Activated naive CD4-positive, alpha-beta T cell treated with anti-CD3 and anti-CD28 coated beads, Interleukin-2, amount 50 U/mL, for 72 hours (primary cell): ENCODE results near the gene IL1RAPL1. TPM values are rescaled to one million over a fixed set of nuclear protein-coding genes. Genes with fewer than 3 reads are reported as not detected.

Experiments used
- ATAC-seq, 2 donors: fragments of 150-1000 bp; cut with Tn5 transposase; 2 replicates each; pipeline ENCODE4 v1.10.0; 2021; ENCODE audit warnings: mild to moderate bottlenecking in 2 of 2, moderate library complexity in 2 of 2
- DNase-seq, 2 donors: peaks; one replicate each; pipeline ENCODE4 v3.0.0; 2021 to 2022; ENCODE audit warnings: low spot score in 2 of 2
- H3K27ac Mint-ChIP-seq, 2 donors: one replicate each; pipeline ENCODE4 v1.8.0; 2022; ENCODE audit warnings: mild to moderate bottlenecking in 2 of 2, mixed read lengths in 2 of 2
- H3K36me3 Mint-ChIP-seq, 2 donors: one replicate each; pipeline ENCODE4 v1.8.0; 2022; ENCODE audit warnings: mixed read lengths in 2 of 2
- H3K9me3 Mint-ChIP-seq, 2 donors: one replicate each; pipeline ENCODE4 v1.8.0; 2022; ENCODE audit warnings: mixed read lengths in 2 of 2
- total RNA-seq, 2 donors: library from RNA; stranded (reverse); gene quantifications; one replicate each; pipeline ENCODE4 v1.2.3, GENCODE V29; 2022

IL1RAPL1 gene
- total RNA-seq, 2 donors from 2014 or later: not detected

DNA sequence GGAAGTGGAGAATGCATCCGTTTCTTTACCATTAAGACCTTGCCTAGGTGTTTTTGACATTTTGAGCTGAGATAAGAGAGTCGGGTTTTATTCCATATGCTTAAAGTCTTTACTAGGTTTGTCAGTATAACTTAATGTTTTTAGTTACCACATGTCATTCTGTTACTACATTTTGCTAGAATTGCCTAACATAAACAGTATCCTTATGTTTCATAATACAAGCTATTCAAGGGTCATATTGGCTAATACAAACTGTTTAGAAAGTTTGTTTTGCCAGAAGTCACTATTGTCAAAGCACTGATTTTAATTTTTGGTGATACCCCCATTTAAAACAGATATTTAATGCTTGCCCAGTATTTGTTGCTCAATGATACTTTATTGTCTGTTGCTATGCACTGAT is 1200.4 kb downstream of the IL1RAPL1 start:
- peaks cover 0 to 14% of the 10 kb centered on the region in 2 donors for H3K9me3 Mint-ChIP-seq
- ATAC-seq (no peak), DNase-seq (no peak)
- no peak overlapping the region for H3K27ac Mint-ChIP-seq
- no peaks in the 10 kb centered on the region for H3K36me3 Mint-ChIP-seq

DNA sequence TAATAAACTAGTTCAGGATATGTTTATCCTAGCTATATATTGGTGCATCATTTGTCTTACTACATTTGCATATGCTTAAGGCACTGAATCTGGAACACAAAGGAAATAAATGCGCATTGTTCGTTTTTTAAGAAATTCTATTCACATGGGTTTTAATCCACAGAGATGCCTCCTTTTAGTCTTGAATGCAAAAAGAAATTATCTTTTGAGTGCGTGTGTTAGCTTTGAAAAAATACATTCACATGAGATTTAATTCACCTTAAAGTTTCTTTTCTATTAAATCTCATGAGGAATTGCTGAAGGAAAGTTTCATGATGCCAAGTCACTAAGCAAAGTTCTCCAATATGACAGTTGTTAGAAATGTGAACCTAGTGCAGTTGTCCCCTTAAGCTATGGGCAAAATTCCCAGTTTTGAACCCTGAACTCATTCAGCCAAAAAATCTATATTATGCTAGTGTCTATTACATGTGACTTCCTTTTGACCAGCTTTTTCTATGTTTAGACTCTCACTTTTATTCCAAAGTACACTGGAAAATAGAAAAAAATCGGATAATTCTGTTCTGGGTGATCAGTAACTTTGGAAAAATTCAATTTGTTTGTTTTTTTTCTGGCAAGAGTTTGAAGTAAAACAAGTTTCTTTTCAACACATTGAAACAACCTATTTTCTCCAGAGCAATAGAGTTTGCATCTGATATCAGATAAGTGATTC is 1201.9 kb downstream of the IL1RAPL1 start:
- no peak for DNase-seq
- H3K9me3 Mint-ChIP-seq: peaks cover 0 to 14% of the 10 kb centered on the region in 2 donors
- no peak for ATAC-seq
- no peak overlapping the region for H3K27ac Mint-ChIP-seq
- no peaks in the 10 kb centered on the region for H3K36me3 Mint-ChIP-seq

DNA sequence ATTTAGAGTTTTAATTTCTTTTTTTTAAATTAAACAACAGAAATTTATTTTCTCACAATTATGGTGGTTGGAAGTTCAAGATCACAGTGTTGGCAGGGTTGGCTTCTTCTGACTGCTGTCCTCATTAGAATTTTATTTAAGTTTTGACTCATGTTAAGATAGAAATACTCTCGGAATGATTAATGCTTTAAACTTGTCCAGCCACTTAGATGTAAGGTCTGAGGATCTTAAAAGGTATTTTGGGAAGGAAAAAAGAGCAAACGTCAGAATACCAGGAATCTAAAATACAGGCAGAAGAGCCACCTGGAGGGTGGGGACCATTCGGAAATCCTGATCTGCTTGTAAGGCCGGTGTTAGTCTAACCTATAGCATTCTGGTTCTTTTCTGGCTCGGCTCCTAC is 1205.1 kb downstream of the IL1RAPL1 start:
- no peaks in the 10 kb centered on the region for H3K36me3 Mint-ChIP-seq
- ATAC-seq: no peak
- no peak overlapping the region for H3K27ac Mint-ChIP-seq
- H3K9me3 Mint-ChIP-seq: peaks cover 6% of the 10 kb centered on the region in 2 donors
- DNase-seq: no peak

GRCh38 chrX:29797156-29797555 is 1209.9 kb downstream of the IL1RAPL1 start:
- H3K9me3 Mint-ChIP-seq: peaks cover 0 to 6% of the 10 kb centered on the region in 2 donors
- no peaks in the 10 kb centered on the region for H3K36me3 Mint-ChIP-seq
- DNase-seq (no peak), ATAC-seq (no peak)
- H3K27ac Mint-ChIP-seq: no peak overlapping the region

DNA sequence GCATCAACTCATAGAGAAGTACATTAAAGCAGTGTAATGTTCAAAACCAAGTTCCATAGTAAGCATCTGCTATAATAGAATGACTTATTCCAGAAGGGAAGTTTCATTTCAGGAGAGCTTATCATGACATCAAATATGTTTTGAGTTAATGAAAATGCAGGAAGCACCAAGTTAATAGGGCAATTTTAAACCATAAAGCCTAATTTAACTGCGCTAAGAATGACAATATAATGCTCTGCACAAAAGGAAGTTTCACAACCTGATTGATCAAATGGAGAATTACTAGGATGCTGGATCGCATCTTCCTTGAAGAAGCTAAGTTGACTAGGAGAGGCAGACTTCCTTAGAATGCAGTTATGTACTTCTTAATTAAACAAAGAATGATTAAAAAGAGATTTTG is 1211.2 kb downstream of the IL1RAPL1 start:
- Mint-ChIP-seq H3K36me3 (no peaks in the 10 kb centered on the region), H3K9me3 (peaks cover 0 to 6% of the 10 kb centered on the region in 2 donors), H3K27ac (no peak overlapping the region)
- ATAC-seq: no peak
- DNase-seq: no peak

DNA sequence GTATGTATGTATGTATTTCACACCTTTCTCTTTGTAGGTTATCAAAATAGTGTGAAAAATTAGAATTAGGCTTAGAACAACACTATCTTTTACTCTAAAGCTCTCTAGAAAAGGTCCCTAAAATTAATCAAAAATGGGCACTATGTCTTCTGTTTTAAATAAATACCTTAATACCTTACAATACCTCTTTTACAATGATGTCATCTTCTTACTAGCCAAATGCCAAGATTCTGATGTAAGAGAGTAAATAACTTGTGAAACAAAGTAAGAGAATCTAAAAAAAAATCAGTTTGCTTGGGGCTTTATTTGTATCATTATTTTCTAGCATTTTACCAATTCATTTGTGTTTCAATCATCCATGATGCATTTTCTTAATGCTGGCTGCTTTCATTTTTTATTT is 1225.9 kb downstream of the IL1RAPL1 start:
- H3K27ac Mint-ChIP-seq: no peak overlapping the region
- no peaks in the 10 kb centered on the region for H3K36me3 Mint-ChIP-seq
- no peak for ATAC-seq

GRCh38 chrX:29824176-29824906 is 1237.1 kb downstream of the IL1RAPL1 start:
- Mint-ChIP-seq H3K36me3 (no peaks in the 10 kb centered on the region), H3K9me3 (peaks cover 0 to 8% of the 10 kb centered on the region in 2 donors), H3K27ac (no peak overlapping the region)
- no peak for DNase-seq
- no peak for ATAC-seq

More for the DNA sequence above, 1225.9 kb downstream of the IL1RAPL1 start:
- DNase-seq: no peak
- H3K9me3 Mint-ChIP-seq: peaks cover 0 to 4% of the 10 kb centered on the region in 2 donors

GRCh38 chrX:29826742-29827141 is 1239.5 kb downstream of the IL1RAPL1 start:
- H3K27ac Mint-ChIP-seq: no peak overlapping the region
- no peaks in the 10 kb centered on the region for H3K36me3 Mint-ChIP-seq
- ATAC-seq: no peak
- no peak for DNase-seq
- H3K9me3 Mint-ChIP-seq: peaks cover 0 to 8% of the 10 kb centered on the region in 2 donors

GRCh38 chrX:29834311-29834710 is 1247.1 kb downstream of the IL1RAPL1 start:
- ATAC-seq: no peak
- Mint-ChIP-seq H3K36me3 (no peaks in the 10 kb centered on the region), H3K27ac (no peak overlapping the region), H3K9me3 (no peaks in the 10 kb centered on the region)
- no peak for DNase-seq

GRCh38 chrX:29834764-29835163 is 1247.5 kb downstream of the IL1RAPL1 start:
- DNase-seq: no peak
- no peak overlapping the region for H3K27ac Mint-ChIP-seq
- ATAC-seq: no peak
- no peaks in the 10 kb centered on the region for H3K36me3 Mint-ChIP-seq
- H3K9me3 Mint-ChIP-seq: no peaks in the 10 kb centered on the region

DNA sequence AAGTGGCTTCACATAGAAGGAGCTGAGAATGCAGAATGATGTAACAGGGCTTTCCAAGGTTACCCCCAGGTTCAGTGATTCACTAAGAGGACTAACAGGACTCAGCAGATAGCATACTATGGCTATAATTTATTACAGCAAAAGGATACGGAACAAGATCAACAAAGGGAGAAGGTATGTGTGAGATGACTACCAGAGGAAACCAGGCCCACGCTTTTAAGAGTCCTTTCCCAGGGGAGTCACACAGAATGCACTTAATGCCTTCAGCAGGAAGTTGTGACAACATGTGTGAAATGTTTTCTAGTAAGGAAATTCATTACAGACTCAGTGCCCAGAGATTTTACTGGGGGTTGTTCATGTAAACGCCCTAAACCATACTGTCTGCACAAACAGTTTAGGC is 1254.5 kb downstream of the IL1RAPL1 start:
- Mint-ChIP-seq H3K9me3 (no peaks in the 10 kb centered on the region), H3K27ac (no peak overlapping the region), H3K36me3 (no peaks in the 10 kb centered on the region)
- no peak for ATAC-seq
- DNase-seq: no peak

DNA sequence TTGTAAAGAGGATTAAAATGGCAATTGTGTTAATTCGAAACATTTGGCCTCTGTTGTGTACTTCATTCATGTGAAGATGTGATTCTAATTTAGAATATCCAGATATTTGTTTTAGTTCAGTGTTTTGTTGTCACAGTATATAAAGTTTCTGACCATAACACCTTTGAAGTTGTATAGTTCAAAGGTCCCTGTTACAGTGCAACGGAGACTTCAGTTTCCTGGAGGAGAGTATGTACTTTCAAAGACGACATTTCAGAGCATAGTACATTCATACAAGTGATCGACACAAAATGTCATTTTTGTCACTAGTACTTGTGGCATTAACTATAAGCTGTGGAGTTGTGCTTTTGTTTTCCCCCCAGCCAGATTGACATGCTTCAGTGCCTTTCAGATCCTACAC is 1255.3 kb downstream of the IL1RAPL1 start:
- Mint-ChIP-seq H3K9me3 (no peaks in the 10 kb centered on the region), H3K36me3 (no peaks in the 10 kb centered on the region), H3K27ac (no peak overlapping the region)
- ATAC-seq: no peak
- no peak for DNase-seq

- H3K36me3 Mint-ChIP-seq: no peaks in the 10 kb centered on the region
- DNase-seq (no peak), ATAC-seq (no peak)
- H3K9me3 Mint-ChIP-seq: no peaks in the 10 kb centered on the region
- H3K27ac Mint-ChIP-seq: no peak overlapping the region
Observed at GRCh38 chrX:29851857-29852605, 1264.8 kb downstream of the IL1RAPL1 start.

GRCh38 chrX:29852767-29853166 is 1265.5 kb downstream of the IL1RAPL1 start:
- ATAC-seq: no peak
- Mint-ChIP-seq H3K27ac (no peak overlapping the region), H3K36me3 (no peaks in the 10 kb centered on the region), H3K9me3 (no peaks in the 10 kb centered on the region)
- DNase-seq: no peak

- DNase-seq: no peak
- Mint-ChIP-seq H3K27ac (no peak overlapping the region), H3K36me3 (no peaks in the 10 kb centered on the region), H3K9me3 (peaks cover 0 to 7% of the 10 kb centered on the region in 2 donors)
- ATAC-seq: no peak
Observed at GRCh38 chrX:29858714-29859113, 1271.5 kb downstream of the IL1RAPL1 start.

- no peaks in the 10 kb centered on the region for H3K36me3 Mint-ChIP-seq
- no peak for DNase-seq
- no peak overlapping the region for H3K27ac Mint-ChIP-seq
- no peak for ATAC-seq
- H3K9me3 Mint-ChIP-seq: peaks cover 0 to 7% of the 10 kb centered on the region in 2 donors
Observed at GRCh38 chrX:29862126-29862677, 1275.0 kb downstream of the IL1RAPL1 start.

GRCh38 chrX:29867971-29868370 is 1280.7 kb downstream of the IL1RAPL1 start:
- ATAC-seq (no peak), DNase-seq (no peak)
- H3K27ac Mint-ChIP-seq: no peak overlapping the region
- H3K36me3 Mint-ChIP-seq: no peaks in the 10 kb centered on the region
- no peaks in the 10 kb centered on the region for H3K9me3 Mint-ChIP-seq
